NCI-H1105 treated with DMSO at 0.1 percent for 48 hours (cell line): Measurements from ENCODE around the gene ALDH16A1.
A peak's percentile ranks its signal among the peaks of the same experiment; 100 is the strongest.
"Not testable (repeated sequence)": the region's sequence is repeated elsewhere in the genome, so short reads cannot be mapped to it uniquely, and the experiment has no call there.

Experiments used
- DNase-seq: peaks from one replicate; lab custom pipeline; 2025; lab: John Stamatoyannopoulos, UW

The ALDH16A1 gene

GRCh38 chr19:49465371-49465770, 12.3 kb downstream of the ALDH16A1 start:
- no peak for DNase-seq

GRCh38 chr19:49468199-49468598, 15.2 kb downstream of the ALDH16A1 start:
- no peak for DNase-seq

GRCh38 chr19:49468746-49469447, 15.9 kb downstream of the ALDH16A1 start:
- DNase-seq, result no peak

GRCh38 chr19:49469828-49470614, 17.0 kb downstream of the ALDH16A1 start:
- no peak for DNase-seq

GRCh38 chr19:49470615-49470978, 17.6 kb downstream of the ALDH16A1 start:
- DNase-seq, result no peak

GRCh38 chr19:49472936-49473335, 19.9 kb downstream of the ALDH16A1 start:
- DNase-seq, result no peak

GRCh38 chr19:49473501-49473867, 20.5 kb downstream of the ALDH16A1 start:
- not testable (repeated sequence) for DNase-seq

GRCh38 chr19:49473868-49474541, 21.0 kb downstream of the ALDH16A1 start, which contains the start of gene FLT3LG:
FLT3LG (plus strand) TSS chr19:49474215; CDS start chr19:49474640, 425 bp downstream.
- peak; percentile 43 for DNase-seq

GRCh38 chr19:49474542-49474924, 21.5 kb downstream of the ALDH16A1 start:
- no peak for DNase-seq

- DNase-seq, result no peak
Measured at GRCh38 chr19:49475191-49475917, 22.3 kb downstream of the ALDH16A1 start.

GRCh38 chr19:49475995-49476880, 23.2 kb downstream of the ALDH16A1 start:
- no peak for DNase-seq

- DNase-seq, result no peak
Measured at GRCh38 chr19:49479975-49480628, 27.1 kb downstream of the ALDH16A1 start.

- no peak for DNase-seq
Measured at GRCh38 chr19:49481020-49481683, 28.1 kb downstream of the ALDH16A1 start.

- no peak for DNase-seq
Measured at GRCh38 chr19:49486232-49486631, 33.2 kb downstream of the ALDH16A1 start.

GRCh38 chr19:49486710-49487276, 33.8 kb downstream of the ALDH16A1 start:
- no peak for DNase-seq

- DNase-seq, result peak; percentile 99
Measured at GRCh38 chr19:49487277-49488045, 34.4 kb downstream of the ALDH16A1 start, which contains the start of gene RPL13A. RPL13A (plus strand) TSS chr19:49487608; CDS start chr19:49487630, 22 bp downstream.

GRCh38 chr19:49488046-49488862, 35.2 kb downstream of the ALDH16A1 start:
- no peak for DNase-seq
